ENCODE data around the gene BRD1. TPM values are rescaled to one million over a fixed set of nuclear protein-coding genes. Genes with fewer than 3 reads are reported as not detected.

Gene BRD1
- total and polyA plus RNA-seq, 9 of the 15 experiments (the other 6 are each of a cell fraction or from before 2014, with no cell fraction given) = 0.42 to 17.6 (median 5.5) TPM

DNA sequence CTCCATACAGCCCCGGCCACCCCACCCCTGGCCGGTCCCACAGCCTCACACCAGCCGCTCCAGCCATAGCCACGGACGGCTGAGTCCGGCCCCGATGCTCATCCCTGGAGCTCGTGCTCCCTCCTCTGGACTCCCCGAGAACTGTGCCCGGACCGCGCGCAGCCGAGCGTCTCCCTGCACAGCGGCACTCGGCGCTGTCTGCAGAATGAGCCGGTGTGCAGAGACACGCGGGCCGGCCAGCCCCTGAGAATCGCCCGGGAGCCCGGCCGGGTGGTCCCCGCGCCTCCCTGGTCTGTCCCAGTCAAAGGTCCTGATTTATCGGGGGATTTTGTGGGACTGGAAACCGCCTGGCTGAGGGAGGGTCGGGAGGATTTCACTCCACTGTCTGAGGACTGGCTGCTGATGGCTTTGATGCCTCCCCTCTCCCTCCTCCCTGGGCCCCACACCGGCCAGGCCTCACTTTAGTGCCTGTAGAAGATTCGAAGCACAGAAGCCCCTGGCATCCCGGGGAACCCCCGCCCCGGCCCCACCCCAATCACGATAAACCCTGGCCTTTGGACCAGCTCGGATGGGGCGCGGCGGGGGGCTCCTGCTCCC is 102.7 kb downstream of the BRD1 start:
- ChIA-PET CTCF (ENCODE audit: low intra/inter-chr PET ratio) (no interaction called here), POLR2A (no interaction called here)
- 0% methylated on average over 18 of the region's 41 CpGs for WGBS (ENCODE audit: insufficient coverage, low coverage, missing lambda C conversion rate)
- Histone ChIP-seq H3K36me3 (ENCODE audit: control insufficient read depth, insufficient read depth, low read length) (no peaks in the 10 kb centered on the region), H3K79me2 (ENCODE audit: control insufficient read depth, insufficient read depth, low read length) (no peaks in the 10 kb centered on the region), H4K20me1 (replicated peaks; ENCODE audit: control insufficient read depth, insufficient read depth, low read length) (peaks cover 5% of the 10 kb centered on the region; the same call in 1 of the 2 replicates), H3K4me2 (ENCODE audit: insufficient read depth, low read length) (peak overlapping the region; percentile 31), H3K9ac (ENCODE audit: insufficient read depth in 1 of 2, low read depth in 2 of 2, low read length in 2 of 2) (no peak overlapping the region), H3K9me3 (replicated peaks; ENCODE audit: control insufficient read depth, insufficient read depth, low read depth, low read length) (no peaks in the 10 kb centered on the region), H3K27me3 (ENCODE audit: control insufficient read depth in 2 of 2, insufficient read depth in 2 of 2, low read length in 2 of 2) (peaks cover 28 to 65% of the 10 kb centered on the region in 2 experiments; a peak in 4 of 5 replicates), H3K4me3 (no peak overlapping the region), H3K27ac (ENCODE audit: extremely low read depth, low read depth, low read length) (no peak overlapping the region), H3K4me1 (replicated peaks in 1 of 2; ENCODE audit: control insufficient read depth in 2 of 2, insufficient read depth in 2 of 2, low read length in 2 of 2) (peaks cover 0 to 19% of the 10 kb centered on the region in 2 experiments; a peak in 2 of 5 replicates), H2AFZ (ENCODE audit: low read depth, low read length) (0 out of 2 replicates have a peak overlapping the region, but pooled peaks have one; percentile 4), H3K9me1 (ENCODE audit: control insufficient read depth, insufficient read depth, low read length) (no peaks in the 10 kb centered on the region)
- peak; percentile 100 for ATAC-seq
- intact Hi-C loops (cut with micrococcal nuclease) (loop anchor here (10.0 kb wide), 1 partner anchor 680 kb away; no protein-coding TSS in a partner anchor), in situ Hi-C loops (cut with MboI) (no loop called here)
- peak; percentile 49 for FAIRE-seq
- no TSS peak for BruUV-seq (replicated peaks)
- peak; percentile 75 to 84 (median 78) for DNase-seq (ENCODE audit: extremely low read depth in 1 of 4, low spot score in 3 of 4)
- peak; percentile 59; the same call in 1 of the 2 replicates for TF ChIP-seq RB1 (IDR thresholded peaks at IDR 0.05; ENCODE audit: low read depth)
- TF ChIP-seq ZBTB1 (CRISPR knock-in tag; IDR thresholded peaks at IDR 0.05; ENCODE audit: borderline replicate concordance, low read depth) = no peak
- TF ChIP-seq BCL6 (CRISPR knock-in tag; IDR thresholded peaks at IDR 0.05) = no peak
- TF ChIP-seq CTCF (IDR thresholded peaks at IDR 0.05 in 2 of 3, conservative IDR thresholded peaks at IDR 0.05 in 1 of 3; ENCODE audit: insufficient read depth in 2 of 3, low read depth in 1 of 3, low read length in 3 of 3) = peak; percentile 78 to 81 (median 80)
- TF ChIP-seq THRAP3 (IDR thresholded peaks at IDR 0.05; ENCODE audit: borderline replicate concordance) = no peak
- peak; percentile 65 for TF ChIP-seq DEAF1 (CRISPR knock-in tag; IDR thresholded peaks at IDR 0.05)
- TF ChIP-seq CREM (IDR thresholded peaks at IDR 0.05; ENCODE audit: low read depth) = 0 out of 2 replicates have a peak, but pooled peaks have one; percentile 6
- TF ChIP-seq ZNF224 (CRISPR knock-in tag; IDR thresholded peaks at IDR 0.05) = no peak
- TF ChIP-seq RAD21 (CRISPR knock-in tag; conservative IDR thresholded peaks at IDR 0.05 in 1 of 2, IDR thresholded peaks at IDR 0.05 in 1 of 2) = peak; percentile 75 to 87
- no peak for TF ChIP-seq KAT7 (CRISPR knock-in tag; IDR thresholded peaks at IDR 0.05; ENCODE audit: borderline replicate concordance)
- peak; percentile 80 for TF ChIP-seq SMC3 (conservative IDR thresholded peaks at IDR 0.05; ENCODE audit: insufficient read depth, low read depth, low read length)
- peak; percentile 61 for TF ChIP-seq FIP1L1 (IDR thresholded peaks at IDR 0.05; ENCODE audit: low read depth, low read length, poor library complexity, severe bottlenecking)
- no peak for TF ChIP-seq ZNF449 (CRISPR knock-in tag; IDR thresholded peaks at IDR 0.05)
- TF ChIP-seq STAG1 (CRISPR knock-in tag; IDR thresholded peaks at IDR 0.05; ENCODE audit: borderline replicate concordance) = peak; percentile 83; the same call in 1 of the 2 replicates

Data from K562 (cell line).